GM13977 (cell line): ENCODE data around the gene PDCD1.
A peak's percentile ranks its signal among the peaks of the same experiment; 100 is the strongest.

Experiments
- DNase-seq: peaks from one replicate; pipeline ENCODE4 v3.0.0; 2012; ENCODE audit warnings: low spot score
- CTCF ChIP-seq: IDR thresholded peaks from 2 replicates; pipeline ENCODE4 v1.5.1; 2012; ENCODE audit warnings: mild to moderate bottlenecking, control low read depth; ENCODE audit not compliant: insufficient read depth; ENCODE audit errors: extremely low read depth, missing control alignments
- in situ Hi-C: fragments of 300-500 bp; cut with MboI; formaldehyde crosslinking; loops from one replicate; pipeline ENCODE4 v1.12.0; 2022; ENCODE audit warnings: low sequenced_read_pairs, low pct_unique_long_range_greater_than_20kb, mixed read lengths, inconsistent platforms; ENCODE audit not compliant: unreplicated experiment

Gene PDCD1

GRCh38 chr2:241816431-241817121 is 42.1 kb downstream of the PDCD1 start:
- DNase-seq, result peak; percentile 19
- TF ChIP-seq CTCF, result no peak
- in situ Hi-C loops, result no loop called here

GRCh38 chr2:241815477-241816430 is 42.9 kb downstream of the PDCD1 start:
- in situ Hi-C loops, result no loop called here
- TF ChIP-seq CTCF, result no peak
- DNase-seq, result peak; percentile 30

- in situ Hi-C loops, result no loop called here
- no peak for TF ChIP-seq CTCF
- peak; percentile 21 for DNase-seq
Observed at GRCh38 chr2:241814643-241815476, 43.8 kb downstream of the PDCD1 start.

GRCh38 chr2:241814393-241814642 is 44.4 kb downstream of the PDCD1 start:
- TF ChIP-seq CTCF, result no peak
- in situ Hi-C loops, result no loop called here
- DNase-seq, result peak; percentile 21

- no peak for TF ChIP-seq CTCF
- DNase-seq, result peak; percentile 52
- in situ Hi-C loops, result no loop called here
Observed at GRCh38 chr2:241813644-241814392, 44.9 kb downstream of the PDCD1 start.
